Trophoblast cell (in vitro differentiated cells and primary cell): ENCODE results near the gene TMEM119.
A peak's percentile ranks its signal among the peaks of the same experiment; 100 is the strongest.

Experiments used
- DNase-seq, 2 donors: peaks; one replicate each; pipeline ENCODE4 v3.0.0-alpha.2; 2016
- H2AFZ ChIP-seq: 2 replicates; pipeline ENCODE4 v1.6.1; 2013; ENCODE audit warnings: low read length, moderate library complexity, mild to moderate bottlenecking; ENCODE audit not compliant: insufficient read depth, poor library complexity
- H2AK5ac ChIP-seq: 2 replicates; pipeline ENCODE4 v1.6.1; 2013; ENCODE audit warnings: mild to moderate bottlenecking, low read length
- H2BK120ac ChIP-seq: 2 replicates; pipeline ENCODE4 v1.6.1; 2013; ENCODE audit warnings: low read length, mild to moderate bottlenecking, moderate library complexity; ENCODE audit not compliant: insufficient read depth, poor library complexity
- H2BK12ac ChIP-seq: 2 replicates; pipeline ENCODE4 v1.6.1; 2013; ENCODE audit warnings: mild to moderate bottlenecking, low read length, moderate library complexity
- H2BK5ac ChIP-seq: 2 replicates; pipeline ENCODE4 v1.6.1; 2013; ENCODE audit warnings: low read length, low read depth, moderate library complexity, mild to moderate bottlenecking; ENCODE audit not compliant: poor library complexity
- H3K14ac ChIP-seq: 2 replicates; pipeline ENCODE4 v1.6.1; 2013; ENCODE audit warnings: mild to moderate bottlenecking, low read length
- H3K18ac ChIP-seq: 2 replicates; pipeline ENCODE4 v1.6.1; 2013; ENCODE audit warnings: mild to moderate bottlenecking, low read length
- H3K23ac ChIP-seq: 2 replicates; pipeline ENCODE4 v1.6.1; 2013; ENCODE audit warnings: low read length
- H3K27ac ChIP-seq: 2 replicates; pipeline ENCODE4 v1.5.1; 2013; ENCODE audit warnings: low read depth, mild to moderate bottlenecking, inconsistent platforms, low read length, moderate library complexity
- H3K27me3 ChIP-seq: 2 replicates; pipeline ENCODE4 v1.6.1; 2013; ENCODE audit warnings: inconsistent platforms, mild to moderate bottlenecking, low read length, moderate library complexity; ENCODE audit not compliant: insufficient read depth
- H3K36me3 ChIP-seq, 2 experiments: 1 replicate in 1 of 2; 2 replicates in 1 of 2; pipeline ENCODE4 v1.6.1; 2013; ENCODE audit warnings: low read length in 2 of 2, mild to moderate bottlenecking in 2 of 2, moderate library complexity in 1 of 2; ENCODE audit not compliant: insufficient read depth in 2 of 2, control insufficient read depth in 1 of 2
- H3K4ac ChIP-seq: 2 replicates; pipeline ENCODE4 v1.6.1; 2013; ENCODE audit warnings: low read depth, mild to moderate bottlenecking, low read length, moderate library complexity
- H3K4me1 ChIP-seq, 2 experiments: 1 replicate in 1 of 2; 2 replicates in 1 of 2; pipeline ENCODE4 v1.6.1; 2013; ENCODE audit warnings: low read length in 2 of 2, mild to moderate bottlenecking in 2 of 2, moderate library complexity in 1 of 2; ENCODE audit not compliant: insufficient read depth in 2 of 2, control insufficient read depth in 1 of 2
- H3K4me2 ChIP-seq: 2 replicates; pipeline ENCODE4 v1.6.1; 2013; ENCODE audit warnings: inconsistent platforms, mild to moderate bottlenecking, low read length, moderate library complexity
- H3K4me3 ChIP-seq: 2 replicates; pipeline ENCODE4 v1.5.1; 2013; ENCODE audit warnings: mild to moderate bottlenecking, low read depth, low read length, inconsistent platforms
- H3K79me1 ChIP-seq: one replicate; pipeline ENCODE4 v1.6.1; 2013; ENCODE audit warnings: low read length
- H3K79me2 ChIP-seq: 2 replicates; pipeline ENCODE4 v1.6.1; 2013; ENCODE audit warnings: low read length, mild to moderate bottlenecking; ENCODE audit not compliant: control insufficient read depth, insufficient read depth, poor library complexity
- H3K9ac ChIP-seq: 2 replicates; pipeline ENCODE4 v1.6.1; 2013; ENCODE audit warnings: mild to moderate bottlenecking, low read length
- H3K9me3 ChIP-seq: 2 replicates; pipeline ENCODE4 v1.6.1; 2013; ENCODE audit warnings: low read depth, mild to moderate bottlenecking, control low read depth, inconsistent platforms, low read length; ENCODE audit not compliant: insufficient read depth
- H4K12ac ChIP-seq: 2 replicates; pipeline ENCODE4 v1.6.1; 2013; ENCODE audit warnings: low read depth, mild to moderate bottlenecking, low read length, moderate library complexity
- H4K8ac ChIP-seq: 2 replicates; pipeline ENCODE4 v1.6.1; 2013; ENCODE audit warnings: low read depth, mild to moderate bottlenecking, low read length, moderate library complexity
- H4K91ac ChIP-seq: one replicate; pipeline ENCODE4 v1.6.1; 2013; ENCODE audit warnings: low read depth, mild to moderate bottlenecking, low read length, moderate library complexity
- WGBS: extraction: QIAGEN DNeasy Blood & Tissue Kit; methylation state at CpG from one replicate; pipeline ENCODE4 v1.1.7; 2013; ENCODE audit warnings: missing lambda C conversion rate; ENCODE audit not compliant: insufficient read length, insufficient coverage; ENCODE audit errors: extremely low coverage; 5-methylcytosine and 5-hydroxymethylcytosine counted together

TMEM119 gene

DNA sequence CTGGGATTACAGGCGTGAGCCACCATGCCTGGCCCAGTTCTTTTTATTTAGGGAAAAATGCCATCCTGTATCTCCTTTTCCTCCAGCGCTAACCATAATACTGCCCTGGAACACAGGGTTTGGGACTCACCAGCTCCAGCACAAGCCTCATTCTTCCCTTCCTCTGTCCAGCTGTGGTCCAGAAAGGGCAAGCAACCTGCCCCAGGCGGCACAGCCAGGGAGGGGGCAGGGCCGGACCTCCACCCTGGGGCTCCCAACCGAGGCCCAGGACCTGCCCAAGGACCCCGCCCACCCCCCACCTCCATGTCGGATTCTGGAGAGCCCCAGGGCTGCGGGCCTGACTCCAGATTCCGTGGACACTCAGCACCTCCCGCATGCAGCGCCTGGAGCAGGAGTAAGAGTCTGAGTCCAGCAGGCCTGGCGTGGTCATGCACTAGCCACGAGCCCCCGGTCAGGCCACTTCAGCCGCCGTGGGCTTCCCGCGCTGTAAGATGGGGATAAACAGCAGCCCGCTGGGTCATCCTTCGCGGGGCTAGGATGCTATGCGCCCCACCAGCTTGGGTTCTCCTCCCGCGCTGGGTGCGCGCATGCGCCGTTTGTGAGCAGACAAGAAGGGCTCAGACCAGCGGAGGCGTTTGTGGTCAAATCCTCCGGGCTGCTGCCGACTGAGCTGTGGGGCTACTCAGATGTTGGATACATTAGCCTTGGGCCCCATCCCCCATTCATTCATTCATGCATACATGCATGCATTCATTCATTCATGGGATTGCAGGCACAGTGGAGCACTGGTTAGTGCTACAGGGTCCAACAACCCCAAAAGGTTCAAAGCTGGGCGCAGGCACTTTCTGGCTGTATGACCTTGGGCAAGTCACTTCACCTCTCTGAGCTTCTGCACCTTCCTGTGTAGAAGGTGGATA is 16.3 kb downstream of the TMEM119 start:
- Histone ChIP-seq H2BK5ac (peak overlapping the region; percentile 98), H3K4ac (peak overlapping the region; percentile 97), H3K4me3 (no peak overlapping the region), H3K14ac (peak overlapping the region; percentile 85), H3K4me1 (peaks cover 36 to 44% of the 10 kb centered on the region in 2 experiments), H3K9ac (no peak overlapping the region), H2BK12ac (peak overlapping the region; percentile 97), H2AK5ac (peak overlapping the region; percentile 85), H3K23ac (no peak overlapping the region), H3K4me2 (no peak overlapping the region), H3K79me2 (peaks cover 20% of the 10 kb centered on the region), H3K36me3 (no peaks in the 10 kb centered on the region), H2BK120ac (peak overlapping the region; percentile 100), H3K79me1 (peaks cover 61% of the 10 kb centered on the region), H4K12ac (peak overlapping the region; percentile 54), H3K27ac (peak overlapping the region; percentile 98), H3K18ac (peak overlapping the region; percentile 54), H4K8ac (peak overlapping the region; percentile 91), H3K27me3 (no peaks in the 10 kb centered on the region), H2AFZ (peak overlapping the region; percentile 56), H3K9me3 (peaks cover 6% of the 10 kb centered on the region), H4K91ac (peak overlapping the region; percentile 100)
- DNase-seq = no peak
- no CpG with 5 or more reads among the region's 33 CpGs for WGBS

DNA sequence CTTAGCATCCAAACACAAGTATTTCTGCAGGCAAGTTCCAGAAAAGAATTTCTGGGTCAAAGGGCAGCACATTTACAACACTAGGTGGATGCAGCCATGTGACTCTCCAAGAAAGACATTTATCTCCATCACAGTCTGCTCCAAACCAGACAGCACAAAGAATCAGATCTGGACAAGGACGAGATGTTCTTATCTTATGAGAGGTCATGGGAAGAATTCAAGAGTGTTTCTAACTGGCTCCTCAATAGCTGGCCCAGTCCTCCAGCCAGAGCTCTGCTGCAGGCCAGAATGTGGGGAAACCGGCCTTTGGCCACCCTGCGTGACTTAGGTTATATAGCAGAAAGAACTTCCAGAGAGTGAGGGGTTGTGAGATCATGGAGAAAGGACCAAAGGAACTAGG is 17.4 kb downstream of the TMEM119 start:
- Histone ChIP-seq H2BK120ac (peak overlapping the region; percentile 100), H3K9me3 (peaks cover 6% of the 10 kb centered on the region), H3K4me2 (no peak overlapping the region), H3K18ac (no peak overlapping the region), H2BK5ac (peak overlapping the region; percentile 98), H2AFZ (no peak overlapping the region), H4K91ac (peak overlapping the region; percentile 82), H3K4me3 (no peak overlapping the region), H3K79me2 (peaks cover 20% of the 10 kb centered on the region), H3K27ac (peak overlapping the region; percentile 98), H3K23ac (no peak overlapping the region), H2BK12ac (peak overlapping the region; percentile 96), H3K36me3 (no peaks in the 10 kb centered on the region), H3K4me1 (peaks cover 36 to 44% of the 10 kb centered on the region in 2 experiments), H3K9ac (no peak overlapping the region), H3K14ac (no peak overlapping the region), H4K8ac (peak overlapping the region; percentile 79), H3K4ac (no peak overlapping the region), H4K12ac (no peak overlapping the region), H3K27me3 (no peaks in the 10 kb centered on the region), H2AK5ac (no peak overlapping the region), H3K79me1 (peaks cover 64% of the 10 kb centered on the region)
- DNase-seq = no peak
- no CpG with 5 or more reads among the region's 3 CpGs for WGBS

DNA sequence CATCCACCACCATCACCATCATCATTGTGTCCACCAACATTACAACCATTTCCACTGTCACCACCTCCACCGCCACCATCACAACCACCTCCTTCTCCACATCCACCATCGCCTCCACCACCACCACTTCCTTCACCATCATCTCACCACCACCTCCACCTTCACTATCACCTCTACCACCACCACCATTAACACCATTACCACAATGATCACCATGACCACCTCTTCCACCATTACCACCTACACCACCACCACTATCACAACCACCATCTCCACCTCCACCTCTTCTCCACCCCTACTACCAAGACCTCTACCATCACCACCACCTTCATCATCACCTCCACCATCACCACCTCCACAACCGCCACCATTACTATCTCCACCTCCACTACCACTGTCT is 19.1 kb downstream of the TMEM119 start:
- peak overlapping the region; percentile 31 for H2BK120ac ChIP-seq

DNA sequence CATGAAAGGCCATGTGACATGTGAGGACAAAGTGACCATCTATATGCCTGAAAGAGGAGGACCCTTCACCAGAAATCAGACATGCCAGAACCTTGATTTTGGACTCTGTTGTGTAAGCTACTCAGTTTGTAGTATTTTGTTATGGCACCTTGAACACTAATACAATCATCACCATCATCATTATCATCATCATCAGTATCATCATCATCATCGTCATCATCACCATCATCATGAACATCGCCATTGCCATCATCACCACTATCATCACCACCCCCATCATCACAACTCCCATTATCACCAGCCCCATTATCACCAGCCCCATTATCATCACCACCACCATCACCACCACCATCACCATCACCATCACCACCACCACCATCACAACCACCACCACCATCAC is 19.6 kb downstream of the TMEM119 start:
- Histone ChIP-seq H3K79me2 (peaks cover 16% of the 10 kb centered on the region), H3K27me3 (no peaks in the 10 kb centered on the region), H2BK12ac (peak overlapping the region; percentile 67), H3K14ac (peak overlapping the region; percentile 29), H4K12ac (no peak overlapping the region), H4K8ac (no peak overlapping the region), H3K9me3 (peaks cover 6% of the 10 kb centered on the region), H3K9ac (no peak overlapping the region), H3K79me1 (peaks cover 54% of the 10 kb centered on the region), H3K23ac (no peak overlapping the region), H3K4me3 (no peak overlapping the region), H2AK5ac (peak overlapping the region; percentile 21), H2BK120ac (peak overlapping the region; percentile 31), H2AFZ (no peak overlapping the region), H3K27ac (peak overlapping the region; percentile 57), H2BK5ac (peak overlapping the region; percentile 97), H3K4me2 (no peak overlapping the region), H3K36me3 (no peaks in the 10 kb centered on the region), H3K4ac (no peak overlapping the region), H3K18ac (peak overlapping the region; percentile 51), H4K91ac (peak overlapping the region; percentile 82), H3K4me1 (peaks cover 29 to 36% of the 10 kb centered on the region in 2 experiments)
- DNase-seq = no peak
- WGBS = no CpG with 5 or more reads among the region's 2 CpGs

More for the DNA sequence above, 19.1 kb downstream of the TMEM119 start:
- peak overlapping the region; percentile 82 for H4K91ac ChIP-seq
- peak overlapping the region; percentile 57 for H3K27ac ChIP-seq
- H3K18ac ChIP-seq = peak overlapping the region; percentile 51
- H2AFZ ChIP-seq = peak overlapping the region; percentile 1
- no peaks in the 10 kb centered on the region for H3K36me3 ChIP-seq
- H3K14ac ChIP-seq = peak overlapping the region; percentile 29
- H3K4me2 ChIP-seq = no peak overlapping the region
- peak overlapping the region; percentile 21 for H2AK5ac ChIP-seq
- H2BK5ac ChIP-seq = peak overlapping the region; percentile 97
- H3K79me1 ChIP-seq = peaks cover 60% of the 10 kb centered on the region
- no CpG with 5 or more reads among the region's 3 CpGs for WGBS
- no peak overlapping the region for H3K9ac ChIP-seq
- no peak for DNase-seq
- no peaks in the 10 kb centered on the region for H3K27me3 ChIP-seq
- peak overlapping the region; percentile 12 for H3K4ac ChIP-seq
- H4K8ac ChIP-seq = peak overlapping the region; percentile 18
- H2BK12ac ChIP-seq = peak overlapping the region; percentile 38
- no peak overlapping the region for H4K12ac ChIP-seq
- H3K79me2 ChIP-seq = peaks cover 19% of the 10 kb centered on the region
- no peak overlapping the region for H3K23ac ChIP-seq
- peaks cover 34 to 42% of the 10 kb centered on the region in 2 experiments for H3K4me1 ChIP-seq
- peaks cover 6% of the 10 kb centered on the region for H3K9me3 ChIP-seq
- H3K4me3 ChIP-seq = peak overlapping the region; percentile 18
